Colonic mucosa (tissue), 4 donors: Measurements from ENCODE around the gene TTC36. TPM values are rescaled to one million over a fixed set of nuclear protein-coding genes. Genes with fewer than 3 reads are reported as not detected.

Experiments used
- DNase-seq: peaks from one replicate; pipeline ENCODE4 v3.0.0-alpha.2; 2020
- H3K27ac ChIP-seq: fragments of 200-600 bp; one replicate; pipeline ENCODE4 v1.8.0; 2021
- H3K27me3 ChIP-seq: fragments of 200-600 bp; one replicate; pipeline ENCODE4 v1.8.0; 2021
- H3K36me3 ChIP-seq: fragments of 200-600 bp; one replicate; pipeline ENCODE4 v1.8.0; 2021
- H3K4me1 ChIP-seq: fragments of 200-600 bp; one replicate; pipeline ENCODE4 v1.8.0; 2021; ENCODE audit warnings: mild to moderate bottlenecking
- H3K4me3 ChIP-seq: fragments of 200-600 bp; one replicate; pipeline ENCODE4 v1.8.0; 2021
- H3K9ac ChIP-seq, 2 donors: one replicate each; pipeline ENCODE4 v1.7.0; 2013; ENCODE audit warnings: control low read depth in 2 of 2, low read depth in 2 of 2, low read length in 2 of 2
- H3K9me3 ChIP-seq: fragments of 200-600 bp; one replicate; pipeline ENCODE4 v1.8.0; 2021
- CTCF ChIP-seq: fragments of 200-600 bp; IDR thresholded peaks from one replicate; pipeline ENCODE4 v1.8.0; 2022; ENCODE audit warnings: antibody characterized with exemption, mild to moderate bottlenecking
- intact Hi-C: fragments of 100-400 bp; cut with DNase I; formaldehyde crosslinking; loops from one replicate; pipeline ENCODE4 v1.14.1; 2022
- total RNA-seq, 2 donors: library from RNA; stranded (reverse); fragmentation: NEBNext Ultra II Directional in 1 of 2; extraction: Animal tissue kit (Norgen Biotek cat#: 25700) in 1 of 2; gene quantifications; one replicate each; pipeline ENCODE4 v1.2.1, GENCODE V29; 2021
- donor health status: healthy.
- donor health status: DM: no; HTN: no; CAD: no.
- donor health status: DM: no; HTN: no; CAD: no.

Gene TTC36
- total RNA-seq, 2 donors from 2014 or later = 0.35 to 0.66 TPM

- H3K27ac ChIP-seq = no peak overlapping the region
- no peaks in the 10 kb centered on the region for H3K9me3 ChIP-seq
- no peaks in the 10 kb centered on the region for H3K27me3 ChIP-seq
- intact Hi-C loops = no loop called here
- no peak for DNase-seq
- H3K4me3 ChIP-seq = no peak overlapping the region
- H3K4me1 ChIP-seq = no peaks in the 10 kb centered on the region
- no peak overlapping the region for H3K9ac ChIP-seq
- TF ChIP-seq CTCF = no peak
- H3K36me3 ChIP-seq = peaks cover 36% of the 10 kb centered on the region
Measured at GRCh38 chr11:118497831-118498230, 29.4 kb upstream of the TTC36 start.

- no peak overlapping the region for H3K27ac ChIP-seq
- peaks cover 18% of the 10 kb centered on the region for H3K36me3 ChIP-seq
- DNase-seq = no peak
- no peaks in the 10 kb centered on the region for H3K9me3 ChIP-seq
- H3K4me3 ChIP-seq = no peak overlapping the region
- no peak for TF ChIP-seq CTCF
- intact Hi-C loops = no loop called here
- no peak overlapping the region for H3K9ac ChIP-seq
- no peaks in the 10 kb centered on the region for H3K4me1 ChIP-seq
- no peaks in the 10 kb centered on the region for H3K27me3 ChIP-seq
Measured at GRCh38 chr11:118503216-118503615, 24.1 kb upstream of the TTC36 start.

- H3K9ac ChIP-seq = no peak overlapping the region
- DNase-seq = no peak
- H3K4me3 ChIP-seq = no peak overlapping the region
- H3K27ac ChIP-seq = no peak overlapping the region
- no peak for TF ChIP-seq CTCF
- intact Hi-C loops = no loop called here
- no peaks in the 10 kb centered on the region for H3K27me3 ChIP-seq
- peaks cover 24% of the 10 kb centered on the region for H3K36me3 ChIP-seq
- H3K4me1 ChIP-seq = no peaks in the 10 kb centered on the region
- no peaks in the 10 kb centered on the region for H3K9me3 ChIP-seq
Measured at GRCh38 chr11:118511601-118512000, 15.7 kb upstream of the TTC36 start.

GRCh38 chr11:118514103-118514502 is 13.2 kb upstream of the TTC36 start:
- H3K9ac ChIP-seq = no peak overlapping the region
- intact Hi-C loops = no loop called here
- peaks cover 24% of the 10 kb centered on the region for H3K36me3 ChIP-seq
- H3K9me3 ChIP-seq = no peaks in the 10 kb centered on the region
- no peaks in the 10 kb centered on the region for H3K27me3 ChIP-seq
- H3K4me1 ChIP-seq = no peaks in the 10 kb centered on the region
- H3K27ac ChIP-seq = no peak overlapping the region
- H3K4me3 ChIP-seq = no peak overlapping the region
- TF ChIP-seq CTCF = no peak
- no peak for DNase-seq

- Histone ChIP-seq H3K4me1 (no peaks in the 10 kb centered on the region), H3K9ac (no peak overlapping the region), H3K27me3 (no peaks in the 10 kb centered on the region), H3K27ac (no peak overlapping the region), H3K36me3 (peaks cover 17% of the 10 kb centered on the region), H3K9me3 (no peaks in the 10 kb centered on the region), H3K4me3 (no peak overlapping the region)
- intact Hi-C loops = no loop called here
- DNase-seq = no peak
- TF ChIP-seq CTCF = no peak
Measured at GRCh38 chr11:118519549-118519948, 7.7 kb upstream of the TTC36 start.

- H3K36me3 ChIP-seq = peaks cover 17% of the 10 kb centered on the region
- no peak for DNase-seq
- TF ChIP-seq CTCF = no peak
- no peaks in the 10 kb centered on the region for H3K4me1 ChIP-seq
- intact Hi-C loops = no loop called here
- H3K9ac ChIP-seq = no peak overlapping the region
- no peaks in the 10 kb centered on the region for H3K9me3 ChIP-seq
- H3K4me3 ChIP-seq = no peak overlapping the region
- no peaks in the 10 kb centered on the region for H3K27me3 ChIP-seq
- H3K27ac ChIP-seq = no peak overlapping the region
Measured at GRCh38 chr11:118521892-118522311, 5.4 kb upstream of the TTC36 start.
